Urinary bladder (tissue), 4 donors: Measurements from ENCODE around the gene CTCF. TPM values are rescaled to one million over a fixed set of nuclear protein-coding genes. Genes with fewer than 3 reads are reported as not detected.

Experiments used
- DNase-seq: peaks from one replicate; pipeline ENCODE4 v3.0.0-alpha.2; 2015; ENCODE audit errors: extremely low spot score
- H3K27ac ChIP-seq: one replicate; pipeline ENCODE4 v1.5.1; 2013; ENCODE audit warnings: low read depth, mild to moderate bottlenecking, moderate library complexity
- H3K36me3 ChIP-seq: one replicate; pipeline ENCODE4 v1.6.1; 2013; ENCODE audit warnings: mild to moderate bottlenecking, moderate library complexity; ENCODE audit not compliant: insufficient read depth
- H3K4me1 ChIP-seq: one replicate; pipeline ENCODE4 v1.6.1; 2013; ENCODE audit warnings: mild to moderate bottlenecking, moderate library complexity; ENCODE audit not compliant: insufficient read depth
- H3K4me3 ChIP-seq: one replicate; pipeline ENCODE4 v1.5.1; 2013; ENCODE audit warnings: low read depth, low read length
- WGBS: extraction: QIAGEN DNeasy Blood & Tissue Kit; methylation state at CpG from one replicate; pipeline ENCODE4 v1.1.7; 2013; 5-methylcytosine and 5-hydroxymethylcytosine counted together
- polyA plus RNA-seq: library from polyadenylated mRNA; stranded (reverse); fragments of 200-250 nt; gene quantifications from one replicate; pipeline ENCODE4 v1.2.3, GENCODE V29; 2013
- total RNA-seq: library from RNA; depleted of rRNA; stranded (reverse); fragments of >200 nt; gene quantifications from one replicate; pipeline ENCODE4 v1.2.3, GENCODE V29; 2014
- donor health status: healthy with polysubstance abuse.
- donor health status: healthy.

Gene CTCF
- total and polyA plus RNA-seq, 2 donors: 29.2 to 35.5 TPM

DNA sequence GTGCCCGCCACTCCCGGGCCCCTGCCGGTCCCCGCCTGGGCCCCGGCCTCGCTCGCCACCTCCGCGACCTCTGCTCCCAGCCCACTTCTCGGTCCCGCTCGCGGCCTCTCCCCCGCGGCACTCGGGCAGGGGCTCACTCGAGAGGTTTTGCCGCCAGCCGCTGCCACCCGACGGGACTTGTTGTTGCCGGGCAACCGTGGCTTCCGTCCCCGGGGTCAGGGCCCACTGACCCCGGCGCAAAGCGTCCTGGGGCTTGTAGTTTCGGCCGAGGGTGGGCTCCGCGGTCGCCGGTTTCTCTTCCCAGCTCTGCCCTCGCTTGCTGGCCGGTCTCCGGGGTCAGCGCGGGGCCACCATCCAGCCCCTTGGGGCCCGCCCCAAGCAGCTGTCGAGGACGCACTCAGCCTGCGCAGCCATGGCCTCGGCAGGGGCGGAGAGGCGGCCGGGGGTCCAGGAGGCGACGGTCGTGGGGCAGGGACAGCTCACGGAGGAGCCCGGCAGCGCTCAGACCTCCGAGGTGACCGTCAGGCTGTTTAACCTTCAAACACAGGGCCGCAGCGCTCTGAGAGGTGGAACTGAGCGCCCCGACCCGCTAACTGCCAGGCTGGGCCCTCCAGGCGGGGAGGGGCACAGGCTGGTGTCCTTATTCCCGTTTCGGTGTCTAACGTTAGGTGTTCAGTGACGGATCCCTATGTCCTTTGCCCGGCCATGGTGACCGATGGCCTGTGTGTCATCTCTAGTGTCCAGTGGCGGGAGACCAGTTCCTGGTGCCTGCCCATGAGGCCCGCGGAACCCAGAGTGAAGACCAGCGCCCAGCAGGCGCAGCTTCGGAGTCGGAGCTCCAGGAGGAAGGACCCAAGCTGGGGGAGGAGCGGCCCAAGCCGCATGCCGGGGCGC lies 104.5 kb downstream of the CTCF start, which contains the start of the genes C16orf86 and ENKD1:
TSS of gene C16orf86 (plus strand) at position 256 of the 894 bp plus-strand sequence. CDS start at position 413, 157 bp downstream.
TSS of gene ENKD1 (minus strand) at position 192 of the 894 bp plus-strand sequence. CDS start 308 bp downstream, outside the sequence.
- 5% methylated on average over 78 of the region's 78 CpGs for WGBS

DNA sequence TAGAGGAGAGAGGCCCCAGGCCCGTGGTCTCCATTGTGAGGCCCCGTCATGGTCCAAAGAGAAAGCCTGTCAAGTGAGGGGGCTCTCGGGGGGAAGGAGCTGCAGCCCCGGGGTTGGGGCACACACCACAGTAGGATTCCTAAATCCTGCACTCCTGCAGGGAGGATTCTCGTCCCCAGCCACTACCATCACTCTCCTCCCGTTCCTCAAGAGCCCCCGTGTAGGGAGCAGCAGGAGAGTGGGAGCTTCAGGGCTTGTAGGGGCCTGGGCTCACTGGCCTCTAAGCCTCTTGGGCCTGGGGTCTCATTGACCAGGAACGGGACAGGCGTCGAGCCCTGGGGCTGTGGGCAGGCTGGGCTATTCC lies 105.1 kb downstream of the CTCF start:
- H3K4me3 ChIP-seq: peak overlapping the region; percentile 78
- no peaks in the 10 kb centered on the region for H3K36me3 ChIP-seq
- no peaks in the 10 kb centered on the region for H3K4me1 ChIP-seq
- 33% methylated on average over 10 of the region's 10 CpGs for WGBS
- DNase-seq: no peak
- no peak overlapping the region for H3K27ac ChIP-seq

More for the DNA sequence above, 104.5 kb downstream of the CTCF start, which contains the start of the genes C16orf86 and ENKD1:
- Histone ChIP-seq H3K4me1 (no peaks in the 10 kb centered on the region), H3K27ac (peak within 1 kb of the TSS; percentile 65), H3K4me3 (peak within 1 kb of the TSS; percentile 78), H3K36me3 (no peaks in the 10 kb centered on the region)
- DNase-seq: no peak

DNA sequence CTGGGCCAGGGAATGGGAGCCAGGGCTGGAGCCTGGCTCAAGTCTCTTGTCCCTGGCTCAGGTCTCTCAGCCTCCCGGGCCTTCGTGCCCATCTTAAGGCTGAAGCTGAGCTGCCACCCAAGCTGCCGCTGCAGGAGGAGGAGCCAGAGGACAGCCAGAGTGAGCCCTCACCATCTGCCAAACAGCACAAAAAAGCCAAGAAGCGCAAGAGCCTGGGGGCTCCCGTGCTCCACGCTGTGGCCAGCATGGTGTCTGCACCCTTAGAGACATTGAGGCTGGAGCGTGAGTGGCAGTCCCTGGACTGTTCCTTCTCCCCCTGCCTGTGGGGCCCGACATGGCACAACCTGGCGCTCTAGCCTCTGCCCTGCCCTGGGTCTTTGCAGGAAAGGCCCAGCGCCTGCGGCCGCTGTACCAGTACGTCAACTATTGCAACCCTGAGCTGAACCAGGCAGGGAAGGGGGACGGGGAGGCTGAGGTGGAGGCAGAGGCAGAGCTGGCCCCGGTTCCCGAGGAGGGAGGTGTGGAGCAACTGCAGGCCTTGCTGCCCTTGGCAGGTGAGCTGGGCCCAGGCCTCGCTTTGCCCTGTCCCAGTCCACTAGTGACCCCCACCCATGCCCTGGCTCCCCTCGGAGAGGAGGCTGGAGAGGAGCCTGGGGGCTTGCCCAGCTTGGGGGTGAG lies 105.6 kb downstream of the CTCF start:
- H3K4me3 ChIP-seq: no peak overlapping the region
- no peak overlapping the region for H3K27ac ChIP-seq
- no peaks in the 10 kb centered on the region for H3K4me1 ChIP-seq
- DNase-seq: peak; percentile 76
- no peaks in the 10 kb centered on the region for H3K36me3 ChIP-seq
- WGBS: 18% methylated on average over 18 of the region's 18 CpGs

DNA sequence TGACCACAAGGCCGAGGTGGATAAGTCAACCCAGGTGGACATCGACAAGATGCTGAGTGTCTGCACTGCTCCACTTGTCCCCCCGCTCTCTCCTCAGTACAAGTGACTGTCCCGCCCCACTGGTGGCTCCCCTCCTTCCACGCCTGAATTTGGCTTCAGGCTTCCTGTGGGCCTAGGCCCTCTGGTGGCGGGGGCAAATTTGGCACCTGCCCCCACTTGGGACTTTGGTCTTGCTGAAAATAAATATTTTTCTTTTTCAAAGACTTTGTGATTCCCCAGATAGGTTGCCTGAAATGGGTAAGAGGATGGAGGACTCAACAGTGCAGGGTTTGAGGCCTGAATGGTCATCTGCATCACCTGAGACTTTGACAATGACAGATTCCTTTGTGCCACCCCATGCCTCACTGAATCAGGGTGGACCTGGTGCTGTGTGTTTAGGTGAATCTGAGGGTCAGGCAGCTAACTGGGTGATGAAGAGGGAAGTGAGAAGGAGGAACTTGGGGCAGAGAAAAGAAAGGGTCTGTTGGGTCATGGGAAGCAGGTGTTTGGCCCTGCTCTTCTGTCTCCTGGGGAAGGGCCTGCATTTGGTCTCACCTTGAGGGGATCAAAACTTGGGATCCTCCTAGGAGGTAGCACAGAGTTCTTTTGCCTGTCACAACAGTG lies 106.3 kb downstream of the CTCF start:
- DNase-seq: no peak
- no peaks in the 10 kb centered on the region for H3K4me1 ChIP-seq
- 86% methylated on average over 6 of the region's 6 CpGs for WGBS

DNA sequence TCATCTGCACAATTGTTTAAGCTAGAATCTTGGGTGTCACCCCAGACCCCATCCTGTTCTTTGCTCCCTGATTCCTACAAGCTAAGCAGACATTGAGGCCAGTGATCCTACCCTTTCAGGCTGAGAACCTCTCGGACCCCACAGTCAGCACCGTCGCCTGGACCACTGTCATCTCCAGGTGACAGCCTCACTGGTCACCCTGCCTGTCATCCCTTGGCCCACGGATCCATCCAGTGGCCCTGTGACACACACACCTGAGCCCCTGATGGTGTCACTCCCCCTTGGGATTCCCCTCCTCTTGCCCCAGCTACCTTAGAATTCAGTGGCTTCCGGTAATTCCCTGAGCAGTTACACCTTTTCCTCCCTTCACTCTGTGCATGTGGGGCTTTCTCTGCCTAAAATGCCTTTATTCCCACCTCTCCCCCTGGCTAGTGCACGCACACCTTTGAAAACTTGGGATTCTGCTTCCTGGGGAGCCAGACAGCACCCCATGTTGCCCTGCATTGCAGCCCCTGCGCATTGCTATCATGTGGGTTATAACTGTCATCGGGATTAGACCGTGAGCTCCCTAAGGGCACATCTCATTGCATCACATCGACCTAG lies 107.3 kb downstream of the CTCF start:
- 88% methylated on average over 10 of the region's 10 CpGs for WGBS
- no peak for DNase-seq

More for the DNA sequence above, 106.3 kb downstream of the CTCF start:
- H3K36me3 ChIP-seq: no peaks in the 10 kb centered on the region
- no peak overlapping the region for H3K4me3 ChIP-seq
- H3K27ac ChIP-seq: no peak overlapping the region

DNA sequence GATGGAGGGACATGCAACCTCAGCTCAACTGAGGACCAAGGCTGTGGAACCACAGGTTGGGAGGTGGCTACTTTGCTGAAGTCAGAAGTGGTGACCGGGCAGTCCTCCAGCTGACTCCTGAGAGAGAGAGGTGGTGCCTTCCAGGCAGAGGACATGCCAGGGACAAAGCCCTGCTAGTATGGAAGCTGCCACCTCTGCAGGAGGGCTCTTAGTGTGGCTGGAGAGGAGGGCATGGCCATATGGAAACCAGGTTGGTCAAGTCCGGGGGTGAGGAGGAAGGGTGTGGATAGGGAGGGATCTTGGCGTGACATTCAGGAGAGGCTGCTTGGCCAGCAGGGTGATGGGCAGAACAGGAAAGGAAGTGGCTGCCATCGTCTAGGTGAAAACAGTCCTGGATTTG lies 110.0 kb downstream of the CTCF start:
- Histone ChIP-seq H3K27ac (no peak overlapping the region), H3K36me3 (no peaks in the 10 kb centered on the region), H3K4me1 (no peaks in the 10 kb centered on the region), H3K4me3 (no peak overlapping the region)
- no peak for DNase-seq
- 43% methylated on average over 4 of the region's 4 CpGs for WGBS

More for the DNA sequence above, 107.3 kb downstream of the CTCF start:
- H3K4me3 ChIP-seq: no peak overlapping the region
- no peaks in the 10 kb centered on the region for H3K4me1 ChIP-seq
- H3K27ac ChIP-seq: no peak overlapping the region
- H3K36me3 ChIP-seq: no peaks in the 10 kb centered on the region

DNA sequence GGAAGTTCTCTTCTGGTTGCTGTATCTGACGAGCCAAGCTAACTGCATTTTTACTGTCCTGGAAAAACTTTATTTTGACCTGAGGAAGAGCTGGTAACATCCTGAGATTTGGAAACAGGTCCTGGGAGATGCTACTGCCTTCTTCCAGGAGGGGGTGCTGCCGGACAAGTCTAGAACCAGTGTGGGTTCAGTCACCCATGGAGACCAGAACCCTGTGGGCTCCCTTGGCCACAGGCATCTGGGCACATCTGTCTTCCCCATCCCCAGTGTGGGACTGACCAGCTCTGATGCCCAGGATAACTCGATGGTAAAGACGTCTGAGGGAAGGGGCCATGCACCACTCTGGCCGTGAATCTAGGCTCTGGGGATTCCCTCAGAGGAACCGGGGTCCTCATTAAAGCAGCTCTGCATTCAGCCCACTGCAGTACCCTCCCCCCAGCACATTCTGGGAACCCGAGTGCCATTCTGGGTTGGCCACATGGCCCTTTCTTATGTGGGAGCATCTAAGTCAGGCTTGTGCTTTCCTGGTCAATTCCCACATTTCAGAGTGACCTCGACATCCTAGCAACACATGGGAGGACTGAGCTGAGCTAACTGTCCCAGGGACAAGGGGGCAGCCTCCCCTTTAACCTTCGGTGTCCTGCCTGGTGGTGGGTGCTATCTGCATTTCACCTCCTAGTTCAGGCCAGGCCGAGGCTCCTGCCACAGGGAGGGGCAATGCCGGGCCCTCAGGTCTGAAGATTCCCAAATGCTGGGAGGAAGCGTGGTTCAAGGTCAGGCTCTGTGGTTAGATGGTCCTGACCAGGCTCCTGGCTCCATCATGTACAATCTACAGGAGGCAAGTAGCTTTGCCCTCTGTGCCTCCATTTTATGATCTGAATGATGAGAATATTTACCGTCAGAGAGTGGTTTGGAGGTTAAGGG lies 110.7 kb downstream of the CTCF start:
- no peak for DNase-seq
- H3K27ac ChIP-seq: no peak overlapping the region
- H3K4me1 ChIP-seq: no peaks in the 10 kb centered on the region
- 56% methylated on average over 13 of the region's 13 CpGs for WGBS
- no peaks in the 10 kb centered on the region for H3K36me3 ChIP-seq
- no peak overlapping the region for H3K4me3 ChIP-seq

DNA sequence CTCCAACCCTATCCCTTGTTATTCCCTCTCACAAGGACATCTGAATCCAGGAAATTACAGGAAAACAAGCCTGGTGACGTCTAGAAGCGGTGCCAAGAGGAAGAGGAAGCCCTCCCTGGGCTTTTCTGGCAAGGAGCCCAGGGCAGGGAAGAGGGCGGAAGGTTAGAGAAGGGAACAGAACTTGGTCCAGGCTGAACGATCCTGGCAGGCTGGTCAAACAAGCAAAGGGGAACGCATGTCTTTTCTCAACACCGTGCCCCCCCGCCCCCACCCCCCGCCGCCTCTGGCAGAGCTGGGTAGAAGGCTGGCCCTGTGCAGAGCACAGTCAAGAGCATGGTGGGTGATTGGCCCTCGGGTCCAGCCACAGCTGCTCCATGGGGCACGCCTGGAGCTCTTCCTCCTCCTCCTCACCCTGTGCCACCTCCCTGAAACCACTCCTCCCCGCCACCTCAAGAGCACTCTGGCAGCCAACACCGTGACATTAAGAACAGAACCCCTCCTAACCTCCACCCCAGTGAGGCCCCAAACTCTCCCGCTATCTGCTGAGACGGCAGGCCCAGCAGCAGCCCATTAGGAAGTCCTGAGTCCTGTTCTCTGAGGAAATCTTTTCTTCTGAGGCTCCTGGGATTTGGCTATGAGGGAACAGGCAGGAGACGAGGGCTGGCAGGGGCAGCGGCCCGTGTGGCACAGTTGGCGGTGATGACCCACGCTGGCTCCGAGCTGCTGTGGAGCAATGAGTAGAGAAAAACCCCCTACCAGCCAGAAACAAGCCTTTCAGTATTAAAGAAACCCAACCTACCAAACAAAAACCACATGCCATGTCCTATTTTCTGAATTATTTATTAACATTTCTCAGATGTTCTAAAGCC lies 111.6 kb downstream of the CTCF start:
- 54% methylated on average over 21 of the region's 21 CpGs for WGBS
- Histone ChIP-seq H3K4me3 (no peak overlapping the region), H3K36me3 (no peaks in the 10 kb centered on the region), H3K4me1 (peaks cover 2% of the 10 kb centered on the region), H3K27ac (peak overlapping the region; percentile 52)
- DNase-seq: no peak

DNA sequence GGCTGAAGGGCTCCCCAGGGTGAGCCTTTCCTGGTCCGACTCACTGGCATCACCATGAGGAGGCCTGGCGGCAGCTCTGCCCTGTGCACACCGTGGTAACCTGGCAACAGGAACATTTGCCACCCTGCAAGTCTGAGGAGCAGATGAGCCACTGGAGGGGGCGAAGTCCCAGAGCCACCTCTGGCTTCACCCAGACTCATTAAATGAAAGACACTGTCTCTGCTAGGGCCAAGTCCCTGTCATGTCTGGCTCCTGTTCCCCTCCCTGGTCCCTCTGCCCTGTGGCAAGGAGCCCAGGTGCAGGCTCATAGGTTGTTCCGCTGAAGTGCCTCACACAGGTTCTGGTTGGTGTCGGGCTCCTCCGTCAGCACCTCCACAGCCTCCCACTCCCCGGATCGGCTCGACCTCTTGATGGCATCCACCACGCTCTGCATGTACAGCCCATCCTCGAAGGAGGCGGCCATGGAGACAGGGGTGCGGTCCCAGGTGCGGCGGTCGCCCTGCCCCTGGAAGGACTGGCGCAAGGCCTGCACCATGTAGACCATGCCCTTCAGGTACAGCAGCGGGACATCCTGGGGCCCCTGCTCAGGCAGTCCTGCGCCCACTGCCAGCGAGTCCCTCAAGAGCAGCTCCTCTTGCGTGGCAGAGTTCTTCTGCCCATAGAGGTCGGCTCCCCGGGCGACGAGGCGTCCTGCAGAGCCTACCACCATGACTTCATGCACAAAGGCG lies 112.7 kb downstream of the CTCF start:
- Histone ChIP-seq H3K36me3 (peaks cover under 1% of the 10 kb centered on the region), H3K4me3 (no peak overlapping the region), H3K27ac (no peak overlapping the region), H3K4me1 (peaks cover 2% of the 10 kb centered on the region)
- 95% methylated on average over 28 of the region's 28 CpGs for WGBS
- no peak for DNase-seq

DNA sequence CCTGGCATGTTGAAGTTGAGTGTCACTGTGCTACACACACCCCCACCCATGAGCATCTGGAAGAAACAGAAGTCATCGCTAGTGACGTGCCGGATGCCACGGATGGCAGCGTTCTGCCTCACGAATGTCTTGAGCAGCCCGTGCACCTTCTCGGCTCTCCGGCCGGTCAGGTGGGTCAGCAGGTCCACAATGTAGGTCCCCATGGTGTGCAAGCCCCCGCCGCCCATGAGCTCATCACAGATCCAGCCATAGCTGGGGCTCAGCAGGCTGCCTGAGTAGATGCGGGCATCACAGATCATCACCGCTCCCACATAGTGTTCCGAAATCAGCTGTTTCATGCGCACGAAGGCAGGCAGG lies 113.2 kb downstream of the CTCF start:
- Histone ChIP-seq H3K27ac (no peak overlapping the region), H3K36me3 (peaks cover 2% of the 10 kb centered on the region), H3K4me1 (peaks cover 2% of the 10 kb centered on the region), H3K4me3 (no peak overlapping the region)
- WGBS: 97% methylated on average over 17 of the region's 17 CpGs
- DNase-seq: no peak

DNA sequence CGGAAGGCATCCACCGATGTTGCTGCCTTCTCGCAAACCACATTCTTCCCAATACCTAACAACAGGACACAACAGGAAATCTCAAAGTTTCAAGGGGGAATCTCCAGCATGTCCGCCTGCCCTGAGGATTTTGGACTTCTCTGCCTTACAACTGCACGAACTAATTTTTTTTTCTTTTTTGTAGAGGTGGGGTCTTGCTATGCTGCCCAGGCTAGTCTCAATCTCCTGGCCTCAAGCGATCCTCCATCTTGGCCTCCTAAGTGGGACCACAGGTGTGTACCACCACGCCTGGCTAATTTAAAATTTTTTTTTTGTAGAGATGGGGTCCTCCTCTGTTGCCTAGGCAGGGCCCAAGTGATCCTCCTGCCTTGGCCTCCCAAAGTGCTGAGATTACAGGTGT lies 113.7 kb downstream of the CTCF start:
- Histone ChIP-seq H3K4me3 (no peak overlapping the region), H3K4me1 (peaks cover 2% of the 10 kb centered on the region), H3K36me3 (peaks cover 2% of the 10 kb centered on the region), H3K27ac (no peak overlapping the region)
- WGBS: 96% methylated on average over 7 of the region's 7 CpGs
- no peak for DNase-seq
